Measurements from ENCODE around the gene IGDCC3. TPM values are rescaled to one million over a fixed set of nuclear protein-coding genes. Genes with fewer than 3 reads are reported as not detected.

The IGDCC3 gene
- total RNA-seq (2014; rRNA removed; shearing (Covaris generic)): not detected in 2 replicates

- DNase-seq (ENCODE audit: low read depth): no peak
These were observed at the start of gene IGDCC3 for GRCh38 chr15:65377976-65378366. Gene IGDCC3, minus strand, starts transcription at chr15:65378002. Its CDS starts 214 bp downstream, at chr15:65377788.

GRCh38 chr15:65426216-65426853 lies 48.5 kb upstream of the IGDCC3 start:
- no peak for DNase-seq (ENCODE audit: low read depth)

GRCh38 chr15:65424683-65425082 lies 46.9 kb upstream of the IGDCC3 start:
- DNase-seq (ENCODE audit: low read depth): no peak

- peak; percentile 16 for DNase-seq (ENCODE audit: low read depth)
These were observed 46.3 kb upstream of the IGDCC3 start for GRCh38 chr15:65423976-65424679.

- no peak for DNase-seq (ENCODE audit: low read depth)
These were observed 45.6 kb upstream of the IGDCC3 start for GRCh38 chr15:65423150-65423975.

- peak; percentile 28 for DNase-seq (ENCODE audit: low read depth)
These were observed 43.8 kb upstream of the IGDCC3 start for GRCh38 chr15:65421360-65422215.

- DNase-seq (ENCODE audit: low read depth): no peak
These were observed 43.2 kb upstream of the IGDCC3 start for GRCh38 chr15:65420975-65421359.

GRCh38 chr15:65418596-65418995 lies 40.8 kb upstream of the IGDCC3 start:
- no peak for DNase-seq (ENCODE audit: low read depth)

GRCh38 chr15:65416845-65417416 lies 39.1 kb upstream of the IGDCC3 start:
- DNase-seq (ENCODE audit: low read depth): peak; percentile 23

- no peak for DNase-seq (ENCODE audit: low read depth)
These were observed 37.2 kb upstream of the IGDCC3 start for GRCh38 chr15:65414841-65415621.

- no peak for DNase-seq (ENCODE audit: low read depth)
These were observed 36.0 kb upstream of the IGDCC3 start for GRCh38 chr15:65413760-65414144.

GRCh38 chr15:65413051-65413759 lies 35.4 kb upstream of the IGDCC3 start:
- no peak for DNase-seq (ENCODE audit: low read depth)

GRCh38 chr15:65412556-65412955 lies 34.8 kb upstream of the IGDCC3 start:
- no peak for DNase-seq (ENCODE audit: low read depth)

GRCh38 chr15:65411465-65412071 lies 33.8 kb upstream of the IGDCC3 start:
- no peak for DNase-seq (ENCODE audit: low read depth)

GRCh38 chr15:65410972-65411371 lies 33.2 kb upstream of the IGDCC3 start:
- no peak for DNase-seq (ENCODE audit: low read depth)

- no peak for DNase-seq (ENCODE audit: low read depth)
These were observed 32.2 kb upstream of the IGDCC3 start for GRCh38 chr15:65410036-65410435.

- DNase-seq (ENCODE audit: low read depth): peak; percentile 99
These were observed 31.3 kb upstream of the IGDCC3 start for GRCh38 chr15:65409036-65409631.

GRCh38 chr15:65408324-65409035 lies 30.7 kb upstream of the IGDCC3 start:
- no peak for DNase-seq (ENCODE audit: low read depth)

Measured in RPMI7951 (cell line).